ENCODE measurements around the gene KRTAP4-8.
"Not testable (repeated sequence)": the region's sequence is repeated elsewhere in the genome, so short reads cannot be mapped to it uniquely, and the experiment has no call there.

KRTAP4-8 gene

DNA sequence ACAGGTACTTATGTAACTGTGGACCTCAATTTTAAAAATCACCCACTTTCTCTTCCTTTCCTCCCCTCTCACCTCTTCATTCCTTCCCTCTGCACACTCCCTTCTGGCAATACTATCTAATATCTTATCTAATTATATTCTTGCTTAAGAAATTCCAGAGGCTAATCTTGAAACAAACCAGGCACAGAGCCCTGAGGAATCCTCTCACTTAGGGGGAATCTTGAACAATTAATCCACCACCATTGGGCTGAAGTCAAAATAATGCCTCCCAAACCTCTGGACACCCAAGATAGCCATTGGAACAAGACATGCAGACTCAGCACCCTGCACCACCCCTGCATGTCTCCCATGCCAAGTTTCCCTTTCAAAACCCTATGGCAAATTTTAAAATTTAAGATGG, 43.4 kb upstream of the KRTAP4-8 start:
- H3F3A ChIP-seq (ENCODE audit: low read depth): no peaks in the 10 kb centered on the region
- H3K4me3 ChIP-seq (ENCODE audit: low read length, poor library complexity, severe bottlenecking): no peak overlapping the region
- H3K9me3 ChIP-seq (ENCODE audit: insufficient read depth, low read depth, low read length): peaks cover 9% of the 10 kb centered on the region; the same call in 1 of the 2 replicates
- H3K27me3 ChIP-seq (ENCODE audit: insufficient read depth, low read length, poor library complexity, severe bottlenecking): no peaks in the 10 kb centered on the region
- H3K79me2 ChIP-seq (ENCODE audit: insufficient read depth, low read length): no peaks in the 10 kb centered on the region
- H3K4me2 ChIP-seq (ENCODE audit: low read depth, low read length, poor library complexity, severe bottlenecking): no peak overlapping the region
- H3K4me1 ChIP-seq (ENCODE audit: insufficient read depth, low read length, poor library complexity, severe bottlenecking): no peaks in the 10 kb centered on the region
- H3K9me2 ChIP-seq (replicated peaks; ENCODE audit: low read depth, low read length): no peaks in the 10 kb centered on the region
- no peaks in the 10 kb centered on the region for H3K36me3 ChIP-seq (ENCODE audit: insufficient read depth, low read length)
- TF ChIP-seq CTCF (conservative IDR thresholded peaks at IDR 0.05; ENCODE audit: low read length) (no peak), EZH2phosphoT487 (IDR thresholded peaks at IDR 0.05; ENCODE audit: borderline replicate concordance) (no peak)
- no peak overlapping the region for H2AFZ ChIP-seq (ENCODE audit: low read length)
- H3K9ac ChIP-seq (ENCODE audit: low read depth, low read length, poor library complexity, severe bottlenecking): no peak overlapping the region
- H4K20me1 ChIP-seq (ENCODE audit: insufficient read depth, low read length, poor library complexity, severe bottlenecking): no peaks in the 10 kb centered on the region

DNA sequence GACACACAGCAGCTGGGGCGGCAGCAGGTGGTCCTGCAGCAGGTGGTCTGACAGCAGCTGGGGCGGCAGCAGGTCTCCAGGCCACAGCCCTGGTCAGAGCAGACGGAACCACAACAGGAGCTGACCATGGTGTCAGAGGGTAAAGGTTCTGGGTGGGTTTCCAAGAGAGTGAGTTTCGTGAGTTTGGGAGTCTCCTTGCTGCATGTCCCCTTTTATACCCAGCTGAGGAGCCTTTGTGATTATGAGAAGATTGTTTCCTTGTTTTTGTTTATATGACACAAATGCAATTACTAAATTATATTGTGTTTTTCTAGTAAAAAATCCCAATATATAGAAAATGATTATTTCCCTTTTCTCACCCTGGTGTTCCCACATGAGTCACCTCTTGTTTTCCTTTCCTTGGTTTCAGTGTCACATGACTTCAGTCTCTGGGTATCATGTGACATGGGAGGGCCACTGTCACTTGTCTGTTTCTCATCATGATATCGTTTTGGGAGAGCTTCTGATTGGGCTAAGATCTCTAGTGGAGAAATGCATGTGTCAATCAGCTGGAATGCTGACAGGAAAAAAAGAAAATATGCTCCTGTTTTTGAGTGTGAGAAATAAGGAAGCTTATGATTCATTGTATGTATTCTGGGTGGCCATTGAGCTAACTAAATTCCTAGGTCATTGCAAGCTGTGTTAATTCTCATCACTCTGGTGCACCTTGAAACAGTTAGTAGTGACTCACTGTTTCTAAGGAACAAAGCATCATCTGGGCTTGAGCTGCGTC, 42.6 kb upstream of the KRTAP4-8 start, which contains the start of gene KRTAP4-6:
KRTAP4-6 (minus strand) TSS at position 185 of the 772 bp plus-strand sequence; CDS start at position 128, 57 bp downstream.
- Histone ChIP-seq H3K4me2 (ENCODE audit: low read depth, low read length, poor library complexity, severe bottlenecking) (no peak within 1 kb of the TSS), H2AFZ (ENCODE audit: low read length) (no peak within 1 kb of the TSS), H3F3A (ENCODE audit: low read depth) (no peaks in the 10 kb centered on the region), H4K20me1 (ENCODE audit: insufficient read depth, low read length, poor library complexity, severe bottlenecking) (no peaks in the 10 kb centered on the region), H3K27me3 (ENCODE audit: insufficient read depth, low read length, poor library complexity, severe bottlenecking) (no peaks in the 10 kb centered on the region), H3K36me3 (ENCODE audit: insufficient read depth, low read length) (no peaks in the 10 kb centered on the region), H3K4me1 (ENCODE audit: insufficient read depth, low read length, poor library complexity, severe bottlenecking) (no peaks in the 10 kb centered on the region), H3K79me2 (ENCODE audit: insufficient read depth, low read length) (no peaks in the 10 kb centered on the region), H3K9ac (ENCODE audit: low read depth, low read length, poor library complexity, severe bottlenecking) (no peak within 1 kb of the TSS), H3K9me3 (ENCODE audit: insufficient read depth, low read depth, low read length) (peaks cover 9% of the 10 kb centered on the region; the same call in 1 of the 2 replicates), H3K4me3 (ENCODE audit: low read length, poor library complexity, severe bottlenecking) (no peak within 1 kb of the TSS), H3K9me2 (replicated peaks; ENCODE audit: low read depth, low read length) (no peaks in the 10 kb centered on the region)
- no peak for TF ChIP-seq EZH2phosphoT487 (IDR thresholded peaks at IDR 0.05; ENCODE audit: borderline replicate concordance)
- no peak for TF ChIP-seq CTCF (conservative IDR thresholded peaks at IDR 0.05; ENCODE audit: low read length)

- H3K9ac ChIP-seq (ENCODE audit: low read depth, low read length, poor library complexity, severe bottlenecking); H2AFZ ChIP-seq (ENCODE audit: low read length); H3K9me2 ChIP-seq (replicated peaks; ENCODE audit: low read depth, low read length); H3K4me2 ChIP-seq (ENCODE audit: low read depth, low read length, poor library complexity, severe bottlenecking); H3K36me3 ChIP-seq (ENCODE audit: insufficient read depth, low read length); H3K27me3 ChIP-seq (ENCODE audit: insufficient read depth, low read length, poor library complexity, severe bottlenecking); H3K4me3 ChIP-seq (ENCODE audit: low read length, poor library complexity, severe bottlenecking); H3K4me1 ChIP-seq (ENCODE audit: insufficient read depth, low read length, poor library complexity, severe bottlenecking); H4K20me1 ChIP-seq (ENCODE audit: insufficient read depth, low read length, poor library complexity, severe bottlenecking); H3K79me2 ChIP-seq (ENCODE audit: insufficient read depth, low read length); H3F3A ChIP-seq (ENCODE audit: low read depth); H3K9me3 ChIP-seq (ENCODE audit: insufficient read depth, low read depth, low read length): not testable (repeated sequence)
Measured at GRCh38 chr17:41139865-41140264, 41.9 kb upstream of the KRTAP4-8 start.
